H1 (cell line): ENCODE measurements around the gene ILF2. TPM values are rescaled to one million over a fixed set of nuclear protein-coding genes. Genes with fewer than 3 reads are reported as not detected.

Source experiments
- CTCF ChIA-PET: fragments of 300-600 bp; sonication (Branson Sonifier 250); formaldehyde crosslinking; loops from one replicate; lab custom pipeline; 2021; ENCODE audit not compliant: partially characterized antibody; lab: Charles Lee
- POLR2A ChIA-PET: fragments of 300-600 bp; sonication (Branson Sonifier 250); formaldehyde crosslinking; loops from one replicate; lab custom pipeline; 2021; ENCODE audit warnings: inconsistent platforms; ENCODE audit not compliant: partially characterized antibody; lab: Charles Lee
- DNase-seq, 2 experiments: peaks; one replicate each; pipeline versions ENCODE4 v3.0.0 to v3.0.0-alpha.2; 2010 to 2022; ENCODE audit warnings: low spot score in 2 of 2, low read depth in 1 of 2, mixed read lengths in 1 of 2
- FAIRE-seq: peaks from 2 replicates; lab custom pipeline; 2011; peaks lifted over from hg19 to GRCh38; lab: Jason Lieb, UNC
- H2AFZ ChIP-seq: 2 replicates; pipeline ENCODE4 v1.8.1; 2012; ENCODE audit warnings: low read length, inconsistent platforms
- H2AK5ac ChIP-seq: 2 replicates; pipeline ENCODE4 v1.6.1; 2013; ENCODE audit warnings: low read depth, low read length
- H2BK120ac ChIP-seq: replicated peaks from 2 replicates; pipeline ENCODE3; 2013; ENCODE audit warnings: low read depth, low read length, inconsistent platforms
- H2BK12ac ChIP-seq: 2 replicates; pipeline ENCODE4 v1.6.1; 2013; ENCODE audit warnings: low read depth, low read length
- H2BK15ac ChIP-seq: 2 replicates; pipeline ENCODE4 v1.6.1; 2013; ENCODE audit warnings: low read length
- H2BK20ac ChIP-seq: 2 replicates; pipeline ENCODE4 v1.6.1; 2013; ENCODE audit warnings: low read length
- H2BK5ac ChIP-seq: 2 replicates; pipeline ENCODE4 v1.6.1; 2013; ENCODE audit warnings: low read depth, low read length
- H3K14ac ChIP-seq: 2 replicates; pipeline ENCODE4 v1.6.1; 2013; ENCODE audit warnings: inconsistent platforms; ENCODE audit not compliant: insufficient read length
- H3K18ac ChIP-seq: 2 replicates; pipeline ENCODE4 v1.6.1; 2013; ENCODE audit warnings: low read length; ENCODE audit errors: extremely low read depth
- H3K23ac ChIP-seq: 2 replicates; pipeline ENCODE4 v1.6.1; 2013; ENCODE audit warnings: inconsistent platforms; ENCODE audit not compliant: insufficient read length
- H3K23me2 ChIP-seq: 2 replicates; pipeline ENCODE4 v1.6.1; 2013; ENCODE audit warnings: low read depth, low read length
- H3K27ac ChIP-seq: 2 replicates; pipeline ENCODE4 v1.6.1; 2011; ENCODE audit warnings: low read depth, low read length, inconsistent platforms
- H3K27me3 ChIP-seq, 4 experiments: replicated peaks in 1 of 4; 1 replicate in 1 of 4; 2 replicates in 3 of 4; pipeline versions ENCODE4 v1.6.1 to v1.8.1; 2011 to 2013; ENCODE audit warnings: low read length in 3 of 4, mild to moderate bottlenecking in 3 of 4, inconsistent platforms in 2 of 4, mixed read lengths in 2 of 4, moderate library complexity in 1 of 4; ENCODE audit not compliant: control insufficient read depth in 3 of 4, insufficient read depth in 3 of 4; ENCODE audit errors: extremely low read depth in 1 of 4
- H3K36me3 ChIP-seq, 4 experiments: 2 replicates each; pipeline versions ENCODE4 v1.6.1 to v1.8.1; 2011 to 2013; ENCODE audit warnings: mild to moderate bottlenecking in 4 of 4, low read length in 3 of 4, moderate library complexity in 2 of 4, control low read depth in 1 of 4, inconsistent platforms in 1 of 4; ENCODE audit not compliant: insufficient read depth in 4 of 4, control insufficient read depth in 2 of 4
- H3K4ac ChIP-seq: replicated peaks from 2 replicates; pipeline ENCODE3; 2013; ENCODE audit warnings: low read length, low read depth, mixed read lengths, inconsistent platforms; ENCODE audit not compliant: insufficient read length
- H3K4me1 ChIP-seq, 4 experiments: replicated peaks in 1 of 4; 1 replicate in 1 of 4; 2 replicates in 3 of 4; pipeline versions ENCODE4 v1.6.1 to v1.8.1; 2011 to 2013; ENCODE audit warnings: low read length in 3 of 4, inconsistent platforms in 2 of 4, mixed read lengths in 1 of 4; ENCODE audit not compliant: insufficient read depth in 4 of 4, control insufficient read depth in 3 of 4
- H3K4me2 ChIP-seq, 2 experiments: 2 replicates each; pipeline versions ENCODE4 v1.6.1 to v1.8.1; 2011 to 2013; ENCODE audit warnings: low read depth in 2 of 2, low read length in 2 of 2, control low read depth in 1 of 2, inconsistent platforms in 1 of 2, mild to moderate bottlenecking in 1 of 2; ENCODE audit not compliant: insufficient read depth in 1 of 2
- H3K4me3 ChIP-seq, 4 experiments: fragments of 200-600, 300-600 bp in 1 of 4; sonication (generic), shearing (Covaris generic), sonication (Bioruptor Twin) in 1 of 4; 2 replicates each; pipeline versions ENCODE4 v1.5.1 to v1.8.1; 2011 to 2016; ENCODE audit warnings: low read length in 4 of 4, low read depth in 3 of 4, control low read depth in 2 of 4, inconsistent platforms in 2 of 4, mild to moderate bottlenecking in 2 of 4, mixed read lengths in 1 of 4, moderate library complexity in 1 of 4; ENCODE audit not compliant: insufficient read depth in 2 of 4; ENCODE audit errors: extremely low read depth in 1 of 4
- H3K56ac ChIP-seq: replicated peaks from 2 replicates; pipeline ENCODE3; 2013; ENCODE audit warnings: low read depth, mild to moderate bottlenecking, mixed read lengths, low read length, inconsistent platforms; ENCODE audit not compliant: insufficient read length
- H3K79me1 ChIP-seq: 2 replicates; pipeline ENCODE4 v1.6.1; 2013; ENCODE audit warnings: low read depth, low read length, control low read depth
- H3K79me2 ChIP-seq, 2 experiments: 2 replicates each; pipeline versions ENCODE4 v1.6.1 to v1.8.1; 2012 to 2013; ENCODE audit warnings: low read length in 2 of 2, mild to moderate bottlenecking in 2 of 2, inconsistent platforms in 1 of 2; ENCODE audit not compliant: insufficient read depth in 2 of 2, control insufficient read depth in 1 of 2
- H3K9ac ChIP-seq, 4 experiments: replicated peaks in 1 of 4; 1 replicate in 1 of 4; 2 replicates in 3 of 4; pipeline versions ENCODE4 v1.6.1 to v1.8.1; 2011 to 2013; ENCODE audit warnings: low read depth in 3 of 4, low read length in 3 of 4, control low read depth in 2 of 4, mild to moderate bottlenecking in 2 of 4, moderate library complexity in 2 of 4, inconsistent platforms in 1 of 4; ENCODE audit errors: extremely low read depth in 1 of 4
- H3K9me3 ChIP-seq, 2 experiments: 2 replicates each; pipeline versions ENCODE4 v1.6.1 to v1.8.1; 2012 to 2013; ENCODE audit warnings: mild to moderate bottlenecking in 2 of 2, moderate library complexity in 2 of 2, control low read depth in 1 of 2, inconsistent platforms in 1 of 2, low read depth in 1 of 2, low read length in 1 of 2, mixed read lengths in 1 of 2; ENCODE audit not compliant: insufficient read depth in 2 of 2
- H4K20me1 ChIP-seq, 2 experiments: replicated peaks in 1 of 2; 2 replicates each; pipeline versions ENCODE3 to v1.8.1; 2011 to 2013; ENCODE audit warnings: inconsistent platforms in 2 of 2, low read length in 2 of 2, mild to moderate bottlenecking in 1 of 2; ENCODE audit not compliant: insufficient read depth in 2 of 2, control insufficient read depth in 1 of 2
- H4K5ac ChIP-seq: 2 replicates; pipeline ENCODE4 v1.6.1; 2013; ENCODE audit warnings: low read length, low read depth, mixed read lengths, inconsistent platforms; ENCODE audit not compliant: insufficient read length
- H4K8ac ChIP-seq: 2 replicates; pipeline ENCODE4 v1.8.0; 2013; ENCODE audit warnings: mild to moderate bottlenecking, moderate library complexity, low read length, inconsistent platforms; ENCODE audit not compliant: insufficient read depth; ENCODE audit errors: extremely low read depth
- H4K91ac ChIP-seq: replicated peaks from 2 replicates; pipeline ENCODE3; 2013; ENCODE audit warnings: low read length, mixed read lengths, inconsistent platforms; ENCODE audit not compliant: insufficient read length
- EP300 ChIP-seq, 2 experiments: IDR thresholded peaks; 1 replicate in 1 of 2; 2 replicates in 1 of 2; pipeline ENCODE4 v1.6.1; 2011 to 2012; ENCODE audit warnings: low read depth in 2 of 2, low read length in 2 of 2, mild to moderate bottlenecking in 2 of 2, borderline replicate concordance in 1 of 2, inconsistent platforms in 1 of 2, moderate library complexity in 1 of 2
- HDAC6 ChIP-seq: IDR thresholded peaks from one replicate; pipeline ENCODE4 v1.7.1; 2012; ENCODE audit warnings: low read depth, mild to moderate bottlenecking, inconsistent platforms, low read length, moderate library complexity
- JUND ChIP-seq: IDR thresholded peaks from 2 replicates; pipeline ENCODE4 v1.6.1; 2011; ENCODE audit warnings: mild to moderate bottlenecking, improper control_type of control experiment, low read length
- KDM1A ChIP-seq: fragments of 200-600, 300-600 bp; sonication (generic); IDR thresholded peaks from 2 replicates; pipeline ENCODE4 v1.7.1; 2016; ENCODE audit warnings: mild to moderate bottlenecking, low read length, borderline replicate concordance
- KDM4A ChIP-seq: IDR thresholded peaks from one replicate; pipeline ENCODE4 v1.7.1; 2012; ENCODE audit warnings: low read depth, mild to moderate bottlenecking, moderate library complexity, low read length, inconsistent platforms; ENCODE audit not compliant: severe bottlenecking
- RFX5 ChIP-seq: IDR thresholded peaks from 2 replicates; pipeline ENCODE4 v1.6.1; 2011; ENCODE audit warnings: low read depth, low read length, improper control_type of control experiment, borderline replicate concordance
- TAF1 ChIP-seq: IDR thresholded peaks from 2 replicates; pipeline ENCODE4 v1.6.1; 2011; ENCODE audit warnings: mild to moderate bottlenecking, low read depth, low read length
- TBP ChIP-seq: IDR thresholded peaks from 2 replicates; pipeline ENCODE4 v1.6.1; 2011; ENCODE audit warnings: low read depth, low read length, improper control_type of control experiment
- TCF12 ChIP-seq: IDR thresholded peaks from 2 replicates; pipeline ENCODE4 v1.6.1; 2011; ENCODE audit warnings: low read depth, mild to moderate bottlenecking, low read length
- WGBS, 2 experiments: shearing (Covaris generic) in 1 of 2; methylation state at CpG; one replicate each; pipeline versions ENCODE4 v1.1.6 to v1.1.7; 2013 to 2015; ENCODE audit warnings: low lambda C conversion rate in 2 of 2, mixed read lengths in 2 of 2, inconsistent platforms in 1 of 2, low coverage in 1 of 2, missing lambda C conversion rate in 1 of 2; ENCODE audit not compliant: insufficient replicate concordance in 2 of 2, insufficient coverage in 1 of 2, insufficient read length in 1 of 2; ENCODE audit errors: extremely low coverage in 1 of 2, missing lambda C conversion rate in 1 of 2; 5-methylcytosine and 5-hydroxymethylcytosine counted together
- polyA plus RNA-seq, 7 experiments: library from polyadenylated mRNA; depleted of rRNA in 3 of 7; stranded (reverse) in 5 of 7; unstranded in 2 of 7; fragments of >200 nt in 5 of 7; fragments of 200-250 nt in 2 of 7; gene quantifications; 1 replicate in 5 of 7; 2 replicates in 1 of 7; 4 replicates in 1 of 7; pipeline versions ENCODE4 v1.2.1 to v1.2.3, GENCODE V29; 2011 to 2013; ENCODE audit warnings: missing spikeins in 2 of 7, mixed read lengths in 2 of 7
- total RNA-seq: library from RNA; stranded (reverse); fragmentation: NEBNext Ultra II Directional; extraction: Animal tissue kit (Norgen Biotek cat#: 25700); gene quantifications from 2 replicates; pipeline ENCODE4 v1.2.1, GENCODE V29; 2021
- TF ChIP-seq, protein P1 (sequence below): IDR thresholded peaks from 2 replicates; pipeline ENCODE4 v1.6.1; 2011; ENCODE audit warnings: low read length, improper control_type of control experiment

Gene ILF2
- total and polyA plus RNA-seq, 2 of the 8 experiments (the other 6 are each of a cell fraction or from before 2014, with no cell fraction given): 389 to 474 TPM

GRCh38 chr1:153697191-153698019 lies 26.6 kb upstream of the ILF2 start:
- no peaks in the 10 kb centered on the region for H3K79me1 ChIP-seq
- ChIA-PET POLR2A (interaction anchor here (0.9 to 2.2 kb wide), 16 partner anchors 10 to 266 kb away, joined by 3 to 11 read pairs (median 4); partner anchors contain the start of genes CHTOP, NPR1, S100A13 and SLC27A3), CTCF (interaction anchor here (0.6 to 3.1 kb wide), 11 partner anchors 9 to 185 kb away, joined by 3 to 17 read pairs (median 4); partner anchors contain the start of gene NPR1)
- 64% methylated on average over 11 of the region's 12 CpGs; no CpG with 5 or more reads in 1 of the 2 experiments for WGBS, 2 experiments
- peak overlapping the region; percentile 63 for H3K4ac ChIP-seq
- DNase-seq (peak; percentile 23 to 62), FAIRE-seq (no peak)
- peak overlapping the region; percentile 82 for H4K8ac ChIP-seq
- H3K79me2 ChIP-seq: no peaks in the 10 kb centered on the region
- H3K23ac ChIP-seq: no peak overlapping the region
- H3K18ac ChIP-seq: peak overlapping the region; percentile 84
- peak overlapping the region; percentile 72 for H4K91ac ChIP-seq
- H2BK120ac ChIP-seq: peak overlapping the region; percentile 77
- H2AK5ac ChIP-seq: 0 out of 2 replicates have a peak overlapping the region, but pooled peaks have one; percentile 10
- peaks cover 3 to 18% (median 12%) of the 10 kb centered on the region in 4 experiments for H3K4me1 ChIP-seq
- peak overlapping the region; percentile 75 for H4K5ac ChIP-seq
- no peaks in the 10 kb centered on the region for H3K9me3 ChIP-seq
- no peak overlapping the region for H3K56ac ChIP-seq
- peak overlapping the region in 1 of 4 experiments; percentile 39; a peak in 1 of 8 replicates for H3K4me3 ChIP-seq
- no peaks in the 10 kb centered on the region for H4K20me1 ChIP-seq
- H3K14ac ChIP-seq: no peak overlapping the region
- H2AFZ ChIP-seq: peak overlapping the region; percentile 4; the same call in 1 of the 2 replicates
- H2BK20ac ChIP-seq: peak overlapping the region; percentile 91
- peak overlapping the region; percentile 92 for H2BK5ac ChIP-seq
- H2BK12ac ChIP-seq: peak overlapping the region; percentile 83
- H2BK15ac ChIP-seq: peak overlapping the region; percentile 94
- H3K36me3 ChIP-seq: no peaks in the 10 kb centered on the region
- H3K4me2 ChIP-seq: peak overlapping the region; percentile 49 to 61
- peak overlapping the region in 1 of 4 experiments; percentile 6; a peak in 2 of 7 replicates for H3K9ac ChIP-seq
- H3K27me3 ChIP-seq: no peaks in the 10 kb centered on the region
- H3K27ac ChIP-seq: peak overlapping the region; percentile 35; the same call in 1 of the 2 replicates
- no peaks in the 10 kb centered on the region for H3K23me2 ChIP-seq
- TF ChIP-seq TBP: no peak
- TF ChIP-seq JUND: peak; percentile 27; the same call in 1 of the 2 replicates
- TF ChIP-seq TAF1: 0 out of 2 replicates have a peak, but pooled peaks have one; percentile 38
- no peak for TF ChIP-seq EP300 (IDR thresholded peaks at IDR 0.05; ENCODE audit: borderline replicate concordance in 1 of 2, low read depth in 2 of 2, low read length in 2 of 2)
- peak; percentile 2 for TF ChIP-seq KDM4A
- TF ChIP-seq, protein P1, sequence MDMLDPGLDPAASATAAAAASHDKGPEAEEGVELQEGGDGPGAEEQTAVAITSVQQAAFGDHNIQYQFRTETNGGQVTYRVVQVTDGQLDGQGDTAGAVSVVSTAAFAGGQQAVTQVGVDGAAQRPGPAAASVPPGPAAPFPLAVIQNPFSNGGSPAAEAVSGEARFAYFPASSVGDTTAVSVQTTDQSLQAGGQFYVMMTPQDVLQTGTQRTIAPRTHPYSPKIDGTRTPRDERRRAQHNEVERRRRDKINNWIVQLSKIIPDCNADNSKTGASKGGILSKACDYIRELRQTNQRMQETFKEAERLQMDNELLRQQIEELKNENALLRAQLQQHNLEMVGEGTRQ: no peak
- no peak for TF ChIP-seq HDAC6
- TF ChIP-seq RFX5: no peak
- no peak for TF ChIP-seq KDM1A
- no peak for TF ChIP-seq TCF12
